GM12872 (cell line): ENCODE measurements around the gene UNKL.

ENCODE experiments used
- TF ChIP-seq, protein P1 (sequence below): IDR thresholded peaks from 3 replicates; pipeline ENCODE4 v1.5.1; 2011; ENCODE audit warnings: low read depth, mild to moderate bottlenecking, low read length, moderate library complexity; ENCODE audit not compliant: insufficient read depth

Gene UNKL

DNA sequence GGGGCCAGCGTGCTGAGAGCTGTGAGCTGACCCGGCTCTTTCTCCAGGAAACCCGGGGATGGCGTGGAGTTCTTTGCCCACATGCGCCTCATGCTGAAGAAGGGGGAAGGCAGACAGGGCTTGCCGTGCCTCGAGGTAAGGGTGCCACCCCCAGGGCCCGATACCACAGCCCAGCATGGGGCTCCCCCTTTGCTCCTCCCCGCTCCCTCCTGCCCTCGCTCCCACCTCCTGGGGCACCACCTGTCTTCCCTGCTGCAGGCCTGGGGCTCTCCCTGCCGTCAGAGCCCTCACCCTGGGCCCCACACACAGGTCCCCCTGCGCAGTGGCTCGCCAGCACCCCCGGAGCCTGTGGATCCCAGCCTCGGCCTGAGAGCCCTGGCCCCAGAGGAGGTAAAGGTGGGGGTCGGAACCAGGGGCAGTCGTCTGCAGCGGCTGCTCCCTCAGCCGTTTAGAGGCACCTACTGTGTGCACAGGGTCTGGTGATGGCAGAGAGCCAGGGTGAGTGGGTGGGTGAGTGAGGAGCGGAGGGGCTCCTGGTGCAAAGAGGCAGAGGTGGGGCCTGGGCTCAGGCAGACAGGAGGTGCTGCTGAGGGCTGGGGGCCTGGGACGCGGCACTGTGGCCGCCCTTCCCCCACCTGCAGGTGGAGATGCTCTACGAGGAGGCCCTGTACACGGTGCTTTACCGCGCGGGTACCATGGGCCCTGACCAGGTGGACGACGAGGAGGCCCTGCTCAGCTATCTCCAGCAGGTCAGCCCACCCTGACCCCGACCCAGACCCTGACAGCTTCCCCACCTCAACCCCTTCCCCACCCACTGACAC is 75.4 kb downstream of the UNKL start:
- TF ChIP-seq, protein P1, sequence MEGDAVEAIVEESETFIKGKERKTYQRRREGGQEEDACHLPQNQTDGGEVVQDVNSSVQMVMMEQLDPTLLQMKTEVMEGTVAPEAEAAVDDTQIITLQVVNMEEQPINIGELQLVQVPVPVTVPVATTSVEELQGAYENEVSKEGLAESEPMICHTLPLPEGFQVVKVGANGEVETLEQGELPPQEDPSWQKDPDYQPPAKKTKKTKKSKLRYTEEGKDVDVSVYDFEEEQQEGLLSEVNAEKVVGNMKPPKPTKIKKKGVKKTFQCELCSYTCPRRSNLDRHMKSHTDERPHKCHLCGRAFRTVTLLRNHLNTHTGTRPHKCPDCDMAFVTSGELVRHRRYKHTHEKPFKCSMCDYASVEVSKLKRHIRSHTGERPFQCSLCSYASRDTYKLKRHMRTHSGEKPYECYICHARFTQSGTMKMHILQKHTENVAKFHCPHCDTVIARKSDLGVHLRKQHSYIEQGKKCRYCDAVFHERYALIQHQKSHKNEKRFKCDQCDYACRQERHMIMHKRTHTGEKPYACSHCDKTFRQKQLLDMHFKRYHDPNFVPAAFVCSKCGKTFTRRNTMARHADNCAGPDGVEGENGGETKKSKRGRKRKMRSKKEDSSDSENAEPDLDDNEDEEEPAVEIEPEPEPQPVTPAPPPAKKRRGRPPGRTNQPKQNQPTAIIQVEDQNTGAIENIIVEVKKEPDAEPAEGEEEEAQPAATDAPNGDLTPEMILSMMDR: no peak

DNA sequence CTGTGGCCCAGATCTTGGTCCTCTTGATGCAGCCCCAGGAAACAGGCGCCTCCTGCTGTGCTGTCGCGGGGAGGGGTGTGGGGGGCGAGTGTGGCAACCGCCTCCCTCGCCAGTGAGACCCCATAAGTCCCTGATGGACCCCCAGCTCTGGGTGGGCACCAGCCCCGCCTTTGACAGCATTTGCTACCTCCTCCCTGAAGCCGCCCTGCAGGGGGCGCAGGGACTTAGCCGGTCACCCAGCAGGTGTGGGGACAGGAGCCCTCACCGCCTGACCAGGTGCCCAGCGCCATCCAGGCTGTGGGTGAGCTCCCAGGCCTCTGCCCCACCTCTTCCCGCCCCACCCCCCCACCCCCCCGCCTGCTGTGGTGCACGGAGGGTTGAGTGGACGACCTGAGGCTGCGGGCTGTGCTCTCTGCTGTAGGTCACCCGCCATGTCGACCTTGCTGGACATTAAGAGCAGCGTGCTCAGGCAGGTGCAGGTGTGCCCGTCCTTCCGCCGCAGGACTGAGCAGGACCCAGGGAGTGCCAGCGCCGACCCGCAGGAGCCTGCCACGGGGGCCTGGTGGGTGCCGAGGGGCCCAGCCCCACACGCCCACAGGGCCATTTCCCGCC is 76.3 kb downstream of the UNKL start:
- TF ChIP-seq, protein P1: peak; percentile 69

DNA sequence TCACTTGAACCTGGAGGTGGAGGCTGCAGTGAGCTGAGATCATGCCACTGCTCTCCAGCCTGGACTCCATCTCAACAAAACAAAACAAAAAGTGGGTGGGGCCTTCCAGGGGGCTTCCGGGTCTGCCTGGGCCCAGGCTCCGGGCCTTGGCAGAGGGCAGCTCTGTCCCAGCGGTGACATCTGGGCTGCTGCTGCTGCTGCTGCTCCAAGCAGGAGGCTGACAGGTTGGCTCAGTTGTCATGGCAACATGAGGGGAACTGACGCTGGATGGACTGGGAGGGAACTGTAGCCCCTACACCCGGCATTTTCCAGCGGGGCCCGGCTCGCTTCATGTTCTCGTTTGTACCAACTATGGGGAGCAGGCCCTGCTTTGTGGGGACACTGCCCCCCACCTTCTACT is 77.0 kb downstream of the UNKL start:
- TF ChIP-seq, protein P1: no peak

DNA sequence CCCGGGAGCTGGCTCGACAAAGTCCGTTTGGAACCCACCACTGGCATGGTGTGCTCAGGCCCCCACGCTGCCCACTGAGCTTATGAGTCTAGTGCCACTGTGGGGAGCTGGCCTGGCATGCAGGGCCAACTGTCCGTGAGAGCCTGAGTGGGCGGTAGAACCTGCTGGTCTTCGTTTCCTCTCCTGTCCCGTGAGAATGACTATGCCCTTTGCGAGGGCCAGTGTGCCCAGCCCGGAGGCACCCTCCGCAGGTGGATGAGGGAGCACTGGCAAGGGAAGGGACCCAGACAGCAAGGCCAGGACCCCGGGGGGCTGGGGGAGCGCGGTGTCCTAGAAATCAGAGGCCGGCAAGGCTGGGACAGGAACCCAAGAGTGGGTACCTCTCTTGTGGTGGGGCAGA is 77.9 kb downstream of the UNKL start:
- TF ChIP-seq, protein P1: no peak

DNA sequence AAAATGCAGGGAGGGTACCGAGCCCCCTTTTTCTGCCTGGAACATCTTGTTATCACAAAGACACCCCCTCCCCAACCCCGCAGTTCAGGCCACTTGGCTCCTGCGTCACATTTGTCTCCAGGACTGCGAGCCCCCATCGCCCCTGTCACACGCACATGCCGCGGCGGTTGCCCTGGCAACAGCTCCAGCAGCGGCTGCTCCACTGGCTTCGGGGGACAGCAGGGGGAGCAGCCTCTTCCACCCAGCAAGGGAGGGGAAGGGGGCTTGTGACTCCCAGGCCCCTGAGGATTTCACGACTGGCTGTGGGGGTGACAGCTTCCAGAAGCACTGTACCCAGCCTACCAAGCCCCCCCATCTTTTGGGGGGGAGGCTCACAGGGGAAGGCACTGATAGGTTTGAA is 78.5 kb downstream of the UNKL start:
- TF ChIP-seq, protein P1: no peak

DNA sequence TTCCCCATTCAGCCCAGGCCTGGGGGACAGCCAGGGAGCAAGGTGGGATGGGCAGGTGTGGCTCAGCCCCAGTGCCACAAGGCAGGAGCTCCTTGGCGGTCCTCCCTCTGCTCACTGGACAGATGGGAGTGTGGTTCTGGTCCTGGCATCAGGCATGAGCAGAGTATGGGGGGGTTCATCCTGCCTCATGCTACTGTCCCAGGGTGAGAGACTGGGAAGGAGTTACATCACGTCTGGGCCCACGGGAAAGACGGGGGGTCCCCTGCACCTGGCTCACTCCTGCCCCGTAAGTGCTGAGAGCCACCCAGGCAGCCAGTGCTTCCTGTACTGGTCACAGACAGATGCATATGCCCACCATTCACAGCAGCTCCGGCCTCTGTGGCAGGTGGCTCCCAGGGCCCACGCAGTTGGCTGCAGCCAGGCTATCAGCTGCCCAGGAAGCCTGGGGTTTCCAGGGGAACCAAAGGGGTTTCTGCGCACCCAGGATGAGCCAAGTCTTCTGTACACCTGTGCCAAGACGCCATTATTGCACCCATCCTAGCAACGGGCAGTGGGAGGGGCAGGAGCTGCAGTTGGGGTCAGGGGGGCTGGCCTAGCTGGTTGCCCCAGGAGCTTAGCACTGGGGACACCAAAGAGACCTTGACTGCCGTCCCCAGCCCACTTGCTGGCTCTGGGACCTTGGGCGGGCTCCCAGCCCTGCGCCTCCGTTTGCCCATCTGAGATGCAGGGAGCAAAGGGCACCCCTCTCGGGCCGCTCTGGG is 79.1 kb downstream of the UNKL start:
- TF ChIP-seq, protein P1: no peak

DNA sequence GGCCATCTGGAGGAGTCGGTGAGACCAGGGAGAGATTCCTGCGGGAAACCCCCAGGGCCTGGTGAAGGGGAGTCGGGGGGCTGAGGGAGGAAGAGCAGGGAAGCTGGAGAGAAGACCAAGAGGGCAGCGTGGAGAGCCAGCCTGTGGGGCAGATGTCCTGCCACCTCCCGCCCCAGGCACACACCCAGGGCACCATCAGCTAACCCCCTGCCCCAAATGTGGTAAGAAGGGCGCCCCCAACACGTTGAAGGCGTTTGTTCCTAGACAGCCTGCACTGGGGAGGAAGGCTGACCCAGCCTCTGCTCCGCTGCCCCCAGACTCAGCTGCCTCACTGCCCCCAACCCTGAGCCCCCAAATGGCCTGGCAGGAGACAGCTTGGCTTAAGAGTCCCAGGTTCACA is 79.8 kb downstream of the UNKL start:
- TF ChIP-seq, protein P1: no peak
